NCI-H69 (cell line): ENCODE data around the gene RAPGEF2.
"Not testable (repeated sequence)": the region's sequence is repeated elsewhere in the genome, so short reads cannot be mapped to it uniquely, and the experiment has no call there.

Source experiments
- DNase-seq: peaks from one replicate; lab custom pipeline; 2025; lab: John Stamatoyannopoulos, UW

The RAPGEF2 gene

DNA sequence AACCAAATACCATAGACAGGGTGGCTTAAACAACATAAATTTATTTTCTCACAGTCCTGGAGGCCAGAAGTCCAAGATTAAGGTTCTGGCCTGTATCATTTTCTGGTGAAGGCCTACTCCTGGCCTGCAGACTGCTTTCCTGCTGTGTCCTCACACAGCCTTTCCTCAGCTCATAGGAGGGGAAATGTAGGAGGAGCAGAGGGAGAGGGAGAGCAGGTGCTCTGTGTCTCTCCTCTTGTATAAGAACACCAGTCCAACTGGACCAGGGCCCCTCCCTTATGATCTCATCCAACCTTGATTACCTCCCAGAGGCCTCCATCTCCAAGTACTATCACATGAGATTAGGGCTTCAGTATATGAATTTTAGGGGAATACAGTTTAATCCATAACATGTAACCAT, 34.3 kb downstream of the RAPGEF2 start:
- peak; percentile 79 for DNase-seq

DNA sequence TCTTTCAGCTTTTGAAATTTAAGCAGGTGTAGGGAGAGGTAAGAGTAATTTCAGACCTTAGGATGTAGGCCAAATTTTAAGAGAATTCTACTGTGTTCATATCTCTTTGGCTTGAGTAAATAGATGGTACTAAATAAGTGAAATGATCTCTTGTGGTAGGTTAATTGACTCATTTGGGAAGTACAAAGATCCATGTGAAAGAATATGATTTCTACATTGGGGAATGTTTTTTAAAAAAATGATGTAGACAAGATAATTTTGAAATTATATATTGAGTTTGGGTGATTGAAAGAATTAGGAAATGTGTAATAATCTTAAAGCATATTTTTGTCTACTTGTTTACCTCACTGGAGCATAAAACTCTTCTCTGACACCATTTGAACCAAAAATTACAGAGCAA, 35.6 kb downstream of the RAPGEF2 start:
- no peak for DNase-seq

DNA sequence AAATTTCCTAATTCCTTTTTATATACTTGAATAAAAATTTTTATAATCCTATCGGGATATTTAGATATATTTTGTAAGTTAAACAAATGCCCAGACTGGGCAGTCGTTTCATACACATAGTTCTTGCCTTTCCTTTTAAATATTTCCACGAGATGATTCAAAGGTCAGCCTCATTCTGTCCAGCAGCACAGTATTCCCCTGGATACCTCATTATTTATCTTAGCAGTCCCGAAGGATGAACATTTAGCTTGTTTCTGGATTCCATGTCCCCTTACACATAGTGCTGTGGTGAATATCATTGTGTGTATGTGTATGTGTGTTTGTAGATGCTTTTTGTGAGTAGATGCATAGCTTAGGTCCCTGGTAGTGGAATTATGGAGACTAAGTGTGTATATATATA, 38.3 kb downstream of the RAPGEF2 start:
- no peak for DNase-seq

DNA sequence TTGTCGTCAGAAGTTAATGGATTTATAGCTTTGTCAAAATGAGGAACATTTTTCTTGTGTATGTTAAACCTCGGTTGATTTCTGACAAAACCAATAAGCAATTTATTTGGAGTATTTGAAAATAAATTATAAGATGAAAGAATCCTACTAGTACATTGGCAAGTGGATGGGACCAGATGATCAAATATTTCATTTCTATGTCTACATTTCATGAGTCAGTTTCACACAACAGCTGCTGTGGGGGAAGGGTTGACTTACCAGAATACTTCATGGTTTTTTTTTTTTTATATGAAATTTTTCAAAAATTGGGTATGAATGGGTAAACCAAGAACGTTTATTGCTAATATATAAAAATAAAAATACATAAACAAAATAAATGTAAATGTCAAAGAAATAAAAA, 39.4 kb downstream of the RAPGEF2 start:
- peak; percentile 32 for DNase-seq

DNA sequence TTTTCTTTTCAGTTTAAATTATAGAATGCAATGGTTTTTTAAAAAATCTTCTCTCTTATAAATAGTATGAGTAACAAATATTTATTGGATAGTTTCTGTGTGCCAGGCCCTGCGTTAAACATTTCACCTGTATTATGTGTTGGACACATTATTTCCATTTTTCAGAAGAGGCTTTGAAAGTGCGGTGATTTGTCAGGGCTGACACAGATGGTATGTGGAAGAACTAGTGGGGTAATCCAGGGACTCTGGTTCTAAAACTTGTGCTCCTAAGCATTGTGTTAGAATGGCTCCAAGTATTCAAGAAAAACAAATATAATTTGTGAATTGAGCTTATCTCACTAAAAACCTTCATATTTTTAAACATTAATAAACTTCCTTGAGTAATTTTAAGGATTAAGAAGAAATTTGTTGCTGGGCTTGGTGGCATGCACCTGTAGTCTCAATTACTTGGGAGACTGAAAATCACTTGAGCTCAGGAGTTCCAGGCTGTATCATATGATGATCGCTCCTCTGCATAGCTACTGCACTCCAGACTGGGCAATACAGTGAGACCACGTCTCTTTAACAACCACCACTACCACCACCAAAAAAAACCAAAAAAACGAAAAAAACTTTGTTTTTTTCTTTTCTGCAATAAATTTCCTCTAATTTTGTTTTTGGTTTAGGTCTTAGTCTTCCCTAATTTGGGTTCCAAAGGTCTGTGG, 40.0 kb downstream of the RAPGEF2 start:
- DNase-seq: no peak

DNA sequence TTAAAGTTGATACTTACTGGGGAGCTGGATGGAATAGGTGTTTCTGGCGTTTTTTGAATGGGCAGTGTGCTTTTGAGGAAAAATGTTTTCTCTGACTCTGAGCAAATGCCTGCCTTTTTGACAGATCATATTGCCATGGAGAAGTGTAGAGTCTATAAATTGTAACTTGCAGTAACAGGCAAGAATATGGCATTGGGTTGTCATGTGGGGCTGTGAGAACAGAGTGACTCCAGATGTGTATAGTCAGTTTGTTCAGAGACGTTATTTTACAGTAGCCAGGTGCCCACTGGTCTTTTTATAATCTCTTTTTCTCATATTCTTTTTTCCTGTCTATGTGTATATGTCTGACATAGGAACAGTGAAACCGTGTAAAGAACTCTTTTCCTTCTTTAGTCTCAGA, 40.8 kb downstream of the RAPGEF2 start:
- no peak for DNase-seq

DNA sequence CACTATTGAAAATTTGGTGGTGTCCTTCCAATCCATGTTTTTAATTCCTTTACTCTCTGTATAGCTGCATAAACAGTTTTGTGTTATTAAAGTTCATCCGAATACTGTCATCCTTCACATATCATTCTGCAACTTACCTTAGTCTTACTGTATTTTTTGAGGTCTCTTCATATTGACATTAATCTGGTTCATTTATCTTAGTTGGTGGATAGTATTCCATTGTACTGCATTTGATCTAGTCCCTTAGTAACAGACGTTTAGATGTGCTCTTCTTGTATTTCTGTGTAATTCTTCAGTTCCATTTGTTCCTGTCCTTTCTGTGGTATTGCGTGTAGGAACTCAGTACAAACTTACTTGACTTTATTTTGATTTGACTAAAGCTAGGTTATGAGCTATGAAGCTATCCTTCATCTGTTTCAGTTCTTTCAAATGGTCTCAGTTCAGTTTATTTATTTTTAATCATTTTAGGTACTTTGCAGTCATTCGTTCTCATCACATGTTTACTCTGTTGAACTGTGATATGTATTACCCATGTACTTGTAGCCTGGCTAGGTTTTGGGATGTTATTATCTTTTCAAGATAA, 41.3 kb downstream of the RAPGEF2 start:
- no peak for DNase-seq

DNA sequence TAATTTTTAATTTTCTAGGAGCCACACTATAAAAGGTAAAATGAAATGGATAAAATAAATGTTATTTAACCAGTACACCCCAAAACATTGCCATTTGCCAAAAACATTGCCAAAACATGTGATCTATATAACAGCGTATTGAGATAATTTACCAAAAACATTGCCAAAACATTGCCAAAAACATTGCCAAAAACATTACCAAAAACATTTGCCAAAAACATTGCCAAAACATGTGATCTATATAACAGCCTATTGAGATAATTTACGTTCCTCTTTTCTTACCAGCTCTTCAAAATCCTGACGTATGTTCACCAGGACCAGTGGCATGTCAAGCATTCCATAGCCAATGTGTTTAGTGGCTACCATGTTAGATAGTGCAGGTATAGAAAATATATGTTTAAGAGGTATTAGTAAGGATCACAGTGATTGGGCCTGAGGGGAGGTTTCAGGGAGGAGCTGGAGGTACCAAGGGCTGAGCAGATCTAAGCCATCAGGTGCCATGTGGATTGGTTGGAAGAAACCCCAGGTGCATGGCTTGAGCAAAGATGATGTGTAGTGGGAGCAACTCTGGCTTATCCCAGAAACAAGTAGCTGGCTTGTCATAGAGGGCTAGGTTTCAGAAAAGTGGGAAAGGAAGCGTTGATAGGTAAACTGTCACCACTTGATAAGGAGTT, 42.6 kb downstream of the RAPGEF2 start:
- no peak for DNase-seq

DNA sequence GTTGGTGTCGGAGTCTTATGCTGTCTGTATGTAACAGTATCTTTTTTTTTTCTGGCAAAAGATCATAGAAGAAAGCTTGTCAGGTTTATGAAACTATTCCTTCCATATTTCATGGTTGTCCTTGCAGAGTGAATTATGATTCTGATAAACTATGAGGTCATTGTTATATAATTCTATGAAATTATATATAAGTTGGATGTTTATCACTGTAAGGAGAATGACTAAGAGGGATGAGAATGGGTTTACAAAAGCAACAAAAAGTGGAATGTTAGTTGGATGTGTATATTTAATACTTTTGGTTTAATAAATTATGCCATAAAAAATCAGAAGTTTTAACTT, 43.1 kb downstream of the RAPGEF2 start:
- no peak for DNase-seq

DNA sequence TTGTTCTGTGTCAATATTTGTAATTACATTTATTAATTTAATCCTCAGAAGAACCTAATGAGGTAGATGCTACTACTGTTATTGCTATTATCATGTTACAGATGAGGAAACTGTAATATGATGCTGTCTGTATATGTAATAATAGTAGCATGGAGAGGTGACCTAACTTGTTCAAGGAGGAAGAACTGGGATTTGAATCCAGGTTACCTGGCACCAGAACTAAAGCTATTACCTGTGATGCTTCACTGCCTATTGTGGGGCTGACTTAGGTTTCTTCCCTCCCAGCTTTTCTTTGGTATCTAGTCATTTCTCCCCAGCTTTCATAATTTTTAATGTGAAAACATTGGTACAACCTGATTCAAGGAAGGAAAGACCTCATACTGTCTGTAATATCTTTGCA, 43.6 kb downstream of the RAPGEF2 start:
- DNase-seq: peak; percentile 24

DNA sequence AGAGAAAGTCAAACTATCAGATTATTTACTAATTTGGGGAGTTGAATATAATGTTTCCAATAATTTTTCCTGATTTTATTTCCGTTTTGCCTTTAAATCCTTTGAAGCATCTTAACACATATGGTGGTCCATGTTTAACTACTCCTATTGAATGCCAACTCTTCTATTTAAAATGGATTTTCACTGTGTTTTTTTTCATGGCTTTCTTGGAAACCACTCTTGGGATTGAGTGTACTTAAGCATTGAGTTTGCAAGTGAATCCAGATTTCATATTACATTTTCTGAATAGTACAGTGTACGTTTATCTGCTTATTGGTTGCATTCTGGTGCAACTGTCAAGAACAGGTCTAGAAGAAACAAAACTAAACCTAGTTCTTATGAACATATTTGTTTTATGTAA, 45.6 kb downstream of the RAPGEF2 start:
- DNase-seq: no peak

DNA sequence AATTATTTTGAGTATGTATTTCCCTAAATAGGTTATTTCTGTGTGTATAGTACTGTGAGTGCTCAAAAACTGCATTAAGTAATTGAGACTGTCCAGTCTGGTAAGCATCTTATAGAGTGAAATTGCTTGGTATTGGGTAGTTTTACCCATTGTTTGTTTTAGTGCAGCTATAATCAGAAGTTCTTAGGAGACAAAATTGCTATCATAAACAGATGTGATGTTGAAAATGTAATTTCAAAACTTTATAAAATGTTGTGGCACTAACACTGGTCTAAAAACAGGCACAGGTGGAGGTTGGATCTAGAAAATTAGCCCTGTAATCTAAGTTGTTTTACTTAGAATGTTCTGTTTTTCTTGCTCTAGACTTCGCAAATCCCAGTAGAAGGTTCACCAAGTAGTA, 46.8 kb downstream of the RAPGEF2 start:
- no peak for DNase-seq

DNA sequence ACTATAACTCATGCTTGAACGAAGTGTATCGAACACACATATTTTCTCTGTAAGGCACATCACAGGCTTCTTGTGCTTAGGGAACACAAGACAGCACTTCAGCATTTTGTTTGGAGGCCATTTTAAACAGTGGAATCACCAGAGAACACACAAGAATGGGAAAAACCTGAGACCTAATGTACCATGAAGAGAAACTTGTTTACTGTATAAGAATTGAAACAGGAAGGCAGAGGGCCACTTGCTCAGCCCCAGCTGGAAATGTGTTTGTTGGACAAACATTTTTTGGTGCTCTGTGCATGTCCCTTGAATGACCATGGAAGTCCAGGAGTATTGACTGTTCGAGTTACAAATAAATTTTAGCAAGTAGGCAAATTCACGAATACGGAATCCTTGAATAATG, 47.5 kb downstream of the RAPGEF2 start:
- no peak for DNase-seq

DNA sequence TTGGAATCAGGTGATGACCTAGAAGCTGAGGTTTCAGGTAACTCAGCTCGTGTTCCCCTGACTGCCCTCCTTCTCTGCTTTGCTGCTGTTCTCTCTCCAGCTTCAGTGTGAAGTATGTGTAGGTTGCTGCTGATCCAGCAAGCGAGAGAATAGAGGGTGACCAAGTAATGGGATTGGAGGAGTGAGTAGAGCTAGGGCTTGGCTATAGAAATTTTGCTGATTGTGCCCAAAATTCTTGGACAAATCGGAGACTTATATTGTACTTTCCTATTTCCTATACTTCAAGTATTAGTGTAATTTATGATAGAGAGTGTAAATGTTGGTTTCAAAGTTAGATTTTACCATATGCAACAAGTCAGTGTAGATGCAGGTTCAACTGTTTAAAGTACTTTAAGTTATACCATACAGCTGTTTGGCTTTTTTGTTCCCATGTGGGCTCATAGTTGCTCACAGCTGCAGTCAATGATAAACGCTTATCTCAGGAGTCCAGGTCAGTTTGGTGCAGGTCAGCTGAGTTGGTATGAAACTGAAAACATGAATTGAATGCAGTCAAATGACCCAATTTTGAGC, 48.0 kb downstream of the RAPGEF2 start:
- DNase-seq: no peak

DNA sequence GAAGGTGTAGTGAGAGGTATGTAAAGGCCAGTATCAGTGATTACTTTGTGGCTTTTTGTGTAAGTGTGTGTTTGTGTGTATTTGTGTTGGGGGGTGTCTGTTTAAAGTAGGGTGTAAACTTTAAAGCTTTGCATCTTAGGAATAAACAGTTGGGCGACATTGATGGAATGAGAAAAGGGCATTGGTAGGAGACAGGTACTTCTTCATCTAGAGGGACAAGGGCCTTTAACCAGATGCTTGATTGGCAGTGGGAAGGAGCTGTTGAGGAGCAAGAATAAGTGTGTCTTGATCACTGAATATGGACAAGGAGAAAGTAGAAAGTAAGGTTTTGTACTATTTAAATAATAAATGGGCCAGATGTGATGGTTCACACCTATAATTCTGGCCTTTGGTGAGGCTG, 48.8 kb downstream of the RAPGEF2 start:
- DNase-seq: no peak

DNA sequence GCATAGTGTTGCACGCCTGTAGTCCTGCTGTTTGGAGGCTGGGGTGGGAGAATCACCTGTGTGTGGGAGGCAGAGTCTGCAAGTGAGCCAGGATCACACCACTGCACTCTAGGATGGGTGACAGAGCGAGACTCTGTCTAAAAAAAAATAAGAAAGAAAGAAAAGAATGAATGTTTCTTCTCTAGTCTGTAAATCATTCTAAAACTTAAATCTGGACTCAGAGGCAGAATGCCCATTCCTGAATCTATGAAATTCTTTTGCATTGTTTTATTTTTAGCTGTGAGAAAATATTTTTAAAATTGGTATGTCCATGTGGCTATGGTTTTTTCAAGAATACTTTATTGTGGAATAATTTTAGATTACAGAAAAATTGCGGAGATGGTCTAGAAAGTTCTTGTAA, 49.3 kb downstream of the RAPGEF2 start:
- no peak for DNase-seq

DNA sequence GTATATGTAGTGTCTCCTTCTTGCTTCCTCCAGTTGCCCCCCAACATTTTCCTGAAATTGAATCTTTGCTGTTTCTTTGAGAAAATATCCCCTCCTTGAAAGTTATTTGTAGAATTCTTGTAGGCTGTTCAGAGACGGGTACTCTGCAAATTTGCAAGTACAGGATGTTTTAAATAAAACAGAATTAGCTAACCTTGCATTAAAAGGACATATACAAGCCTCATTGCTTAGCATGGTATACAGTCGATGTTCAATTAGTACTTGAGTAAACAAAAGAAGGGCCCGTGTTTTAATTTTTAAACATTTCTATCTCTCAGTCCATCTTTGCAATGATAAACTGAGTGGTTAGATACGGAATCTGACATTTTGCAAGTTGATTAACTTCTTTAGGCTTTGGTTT, 50.8 kb downstream of the RAPGEF2 start:
- no peak for DNase-seq

DNA sequence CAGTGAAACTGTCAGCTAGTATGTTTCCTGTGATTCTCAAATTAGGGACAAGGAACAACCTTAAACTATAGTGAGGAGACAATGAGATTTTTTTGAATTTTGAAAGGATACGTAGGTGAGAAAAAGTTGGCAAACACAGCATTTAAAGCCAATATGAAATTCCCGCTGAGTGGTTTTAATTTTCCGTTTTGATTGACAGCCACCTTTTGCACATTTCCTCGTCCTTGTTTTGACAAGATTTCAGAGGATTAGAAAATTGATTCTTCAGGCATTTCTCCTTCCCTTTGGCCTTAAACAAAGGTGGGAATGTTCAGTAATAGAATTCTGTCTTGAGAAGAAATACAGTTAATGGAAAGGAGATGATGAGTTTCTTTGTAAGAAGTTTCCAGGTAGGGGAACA, 52.2 kb downstream of the RAPGEF2 start:
- no peak for DNase-seq

DNA sequence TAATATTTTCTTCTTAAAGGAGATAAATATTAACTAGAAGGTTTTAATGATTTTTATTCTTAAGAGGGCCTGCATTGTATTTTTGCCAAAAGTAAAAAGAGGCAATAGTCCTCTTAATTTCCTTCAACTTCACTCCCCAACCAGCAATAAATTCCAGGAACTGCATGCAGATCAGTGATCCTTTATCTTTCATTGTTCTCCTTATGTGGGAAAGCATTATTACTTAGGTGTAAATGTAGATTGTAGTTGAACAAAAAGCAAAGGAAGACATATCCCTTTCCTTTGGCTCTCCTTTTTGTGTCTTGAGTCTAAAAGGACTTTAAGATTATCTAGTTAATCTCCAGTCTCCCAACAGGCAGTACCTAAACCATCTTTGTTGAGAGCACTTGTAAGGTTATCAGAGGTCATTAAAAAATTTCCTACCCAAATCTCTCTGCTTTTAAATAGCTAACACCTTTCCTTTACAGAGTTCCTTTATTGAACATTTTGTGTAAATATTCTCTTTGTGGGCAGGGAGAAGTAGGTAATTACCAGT, 55.3 kb downstream of the RAPGEF2 start:
- no peak for DNase-seq

DNA sequence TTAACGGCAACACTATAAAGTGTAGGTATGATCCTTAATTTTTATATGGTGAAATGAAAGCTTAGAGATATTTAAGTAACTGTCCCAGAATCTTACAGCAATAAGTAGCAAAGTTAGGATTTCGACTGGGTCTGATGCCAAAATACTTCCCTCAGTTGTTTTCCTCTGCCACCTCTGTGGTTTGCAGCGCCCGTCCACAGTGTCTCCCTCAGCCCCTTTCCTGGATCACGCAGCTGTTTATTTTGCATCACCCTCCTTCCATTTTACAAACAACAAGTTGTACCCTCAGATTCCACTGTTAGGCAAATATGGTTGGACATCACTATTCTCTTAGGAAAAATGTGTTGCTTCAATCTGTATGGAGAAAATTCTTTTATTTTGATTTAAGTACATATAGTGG, 56.1 kb downstream of the RAPGEF2 start:
- DNase-seq: no peak

DNA sequence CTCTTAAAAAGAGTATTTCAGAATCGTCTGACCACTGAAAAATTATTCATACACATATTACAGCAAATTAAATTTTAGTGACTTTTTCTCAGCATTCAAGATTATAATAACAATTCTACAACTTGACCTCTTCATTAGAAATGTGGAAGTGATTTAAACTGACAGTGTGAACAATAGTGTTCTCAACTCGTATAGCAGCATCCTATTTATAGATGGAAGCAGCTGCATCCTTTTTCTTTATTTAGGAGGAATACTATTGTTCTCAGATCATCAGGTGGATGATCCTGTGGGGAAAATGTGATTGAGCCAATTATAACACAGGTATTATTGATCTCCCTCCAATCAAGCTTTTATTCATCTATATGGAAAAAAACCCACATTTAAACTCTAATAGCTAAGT, 56.7 kb downstream of the RAPGEF2 start:
- peak; percentile 13 for DNase-seq

DNA sequence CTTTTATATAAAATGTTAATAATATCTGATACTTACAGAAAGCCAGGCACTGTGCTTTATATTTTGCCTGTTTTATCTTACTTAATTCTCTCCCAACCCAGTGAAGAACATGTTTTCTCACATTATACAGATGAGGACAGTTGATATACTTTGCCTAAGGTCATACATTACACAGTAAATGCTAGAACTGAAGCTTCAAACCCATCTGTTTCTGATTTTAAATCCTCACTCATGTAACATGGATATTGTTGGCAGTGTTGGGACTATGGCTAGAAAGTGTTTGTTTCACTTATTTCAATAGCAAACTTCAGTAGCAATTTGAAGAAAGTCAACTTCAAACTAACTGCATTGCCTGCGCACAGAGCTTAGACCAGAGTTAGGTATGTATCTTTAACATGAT, 57.4 kb downstream of the RAPGEF2 start:
- DNase-seq: no peak

DNA sequence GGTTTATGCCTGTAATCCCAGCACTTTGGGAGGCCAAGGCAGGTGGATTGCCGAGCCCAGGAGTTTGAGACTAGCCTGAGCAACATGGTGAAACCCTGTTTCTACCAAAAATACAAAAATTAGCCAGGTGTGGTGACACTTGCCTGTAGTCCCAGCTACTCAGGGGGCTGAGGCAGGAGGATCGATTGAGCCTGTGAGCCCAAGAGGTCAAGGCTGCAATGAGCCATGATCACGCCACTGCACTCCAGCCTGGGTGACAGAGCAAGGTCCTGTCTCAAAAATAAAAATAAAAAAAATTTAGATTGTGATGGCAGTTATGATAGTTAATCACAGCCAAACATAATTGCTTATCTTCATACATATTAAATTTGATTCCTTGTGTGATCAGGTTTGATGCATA, 58.6 kb downstream of the RAPGEF2 start:
- DNase-seq: not testable (repeated sequence)
